HFF-Myc (cell line): ENCODE results near the gene CHFR.

Experiments used
- DNase-seq: peaks from one replicate; pipeline ENCODE4 v3.0.0-alpha.2; 2011; ENCODE audit warnings: low read depth; ENCODE audit errors: extremely low read depth
- H3K4me3 ChIP-seq: replicated peaks from 2 replicates; pipeline ENCODE4 v1.5.1; 2011; ENCODE audit warnings: low read depth, mild to moderate bottlenecking, control low read depth, low read length
- CTCF ChIP-seq: IDR thresholded peaks from 2 replicates; pipeline ENCODE4 v1.5.1; 2012; ENCODE audit warnings: mild to moderate bottlenecking, low read depth, low read length, control low read depth; ENCODE audit errors: missing control alignments

CHFR gene

GRCh38 chr12:132807295-132808092 is 79.9 kb downstream of the CHFR start:
- no peak for DNase-seq
- no peak for TF ChIP-seq CTCF
- H3K4me3 ChIP-seq = no peak overlapping the region

GRCh38 chr12:132806857-132807256 is 80.5 kb downstream of the CHFR start:
- no peak for DNase-seq
- no peak for TF ChIP-seq CTCF
- H3K4me3 ChIP-seq = no peak overlapping the region

GRCh38 chr12:132804426-132804861 is 83.0 kb downstream of the CHFR start:
- TF ChIP-seq CTCF = no peak
- H3K4me3 ChIP-seq = no peak overlapping the region
- DNase-seq = no peak

- DNase-seq = no peak
- TF ChIP-seq CTCF = no peak
- no peak overlapping the region for H3K4me3 ChIP-seq
Measured at GRCh38 chr12:132803888-132804287, 83.5 kb downstream of the CHFR start.

- DNase-seq = no peak
- no peak overlapping the region for H3K4me3 ChIP-seq
- TF ChIP-seq CTCF = no peak
Measured at GRCh38 chr12:132803125-132803524, 84.3 kb downstream of the CHFR start.

GRCh38 chr12:132801741-132802140 is 85.7 kb downstream of the CHFR start:
- no peak for TF ChIP-seq CTCF
- DNase-seq = no peak
- H3K4me3 ChIP-seq = no peak overlapping the region

- H3K4me3 ChIP-seq = no peak overlapping the region
- no peak for DNase-seq
- TF ChIP-seq CTCF = no peak
Measured at GRCh38 chr12:132798836-132799235, 88.6 kb downstream of the CHFR start.
